Thyroid gland (tissue), 4 donors: ENCODE results near the gene CDC42BPG.

Experiments used
- CTCF ChIP-seq, 6 experiments: fragments of 200-600 bp in 3 of 6; fragments of 450-650 bp in 3 of 6; sonication (generic) in 3 of 6; IDR thresholded peaks; one replicate each; pipeline ENCODE4 v1.5.1; 2016 to 2019; ENCODE audit warnings: antibody characterized with exemption in 6 of 6, mild to moderate bottlenecking in 2 of 6, inconsistent platforms in 1 of 6, moderate library complexity in 1 of 6
- POLR2A ChIP-seq, 2 donors: fragments of 450-650 bp; IDR thresholded peaks; one replicate each; pipeline ENCODE4 v1.6.1; 2017; ENCODE audit warnings: antibody characterized with exemption in 2 of 2, mild to moderate bottlenecking in 2 of 2, moderate library complexity in 1 of 2

- no peak for TF ChIP-seq CTCF (IDR thresholded peaks at IDR 0.05)
- TF ChIP-seq POLR2A (IDR thresholded peaks at IDR 0.05): no peak
Observed at GRCh38 chr11:64839335-64839734, 5.1 kb downstream of the CDC42BPG start.
